ENCODE data around the gene SNAP91. TPM values are rescaled to one million over a fixed set of nuclear protein-coding genes. Genes with fewer than 3 reads are reported as not detected.
A peak's percentile ranks its signal among the peaks of the same experiment; 100 is the strongest.

Gene SNAP91
- total and polyA plus RNA-seq, 2 donors (not counting 1 experiment from before 2014, with no cell fraction given) = not detected

DNA sequence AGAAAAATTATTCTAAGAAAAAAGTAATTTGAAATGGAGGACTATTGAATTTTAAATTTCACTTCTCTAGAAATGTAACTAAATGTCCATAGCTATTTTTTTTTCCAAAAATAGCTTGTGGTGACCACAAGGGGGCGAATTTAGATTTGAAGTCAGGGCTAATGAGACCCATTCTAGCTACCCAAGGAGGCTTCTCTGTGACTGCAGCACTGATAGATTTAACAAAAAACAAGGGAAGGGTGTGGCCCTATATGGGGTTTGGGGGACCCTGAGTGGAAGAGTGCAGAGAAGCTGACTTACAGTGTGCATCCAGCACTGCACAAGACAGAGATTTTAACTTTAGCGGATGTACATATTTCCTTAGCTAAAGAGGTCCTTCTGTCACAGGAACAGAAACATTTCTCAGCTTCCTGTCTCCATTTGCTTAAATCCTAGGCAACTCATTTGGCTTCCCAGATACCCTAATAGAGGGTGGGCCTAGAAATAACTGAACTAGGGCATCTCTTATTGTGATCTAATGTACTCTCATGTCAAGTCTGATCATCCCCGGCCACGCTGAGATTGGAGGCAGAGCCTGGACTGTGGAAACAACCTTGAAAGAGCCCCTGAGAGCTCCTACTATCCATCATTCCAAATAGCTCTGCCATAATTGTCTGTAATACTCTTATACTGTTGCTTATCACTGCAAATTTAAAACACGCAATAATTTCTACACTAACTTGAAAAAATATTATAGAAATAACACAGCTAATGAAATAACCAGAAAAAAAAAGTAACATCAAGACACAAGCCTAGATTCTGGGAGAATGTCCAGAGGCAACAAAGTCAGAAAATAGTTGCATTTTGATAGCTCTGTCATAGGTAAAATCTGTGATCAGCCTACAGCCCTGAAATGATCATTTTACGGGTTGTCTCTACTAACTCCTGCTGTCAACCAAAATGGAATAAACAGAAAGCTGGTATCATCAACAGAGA, 93.6 kb downstream of the SNAP91 start:
- no peak overlapping the region for H3K4me2 ChIP-seq (replicated peaks; ENCODE audit: low read depth, low read length, poor library complexity, severe bottlenecking)
- no peaks in the 10 kb centered on the region for H3K36me3 ChIP-seq (replicated peaks in 1 of 2; ENCODE audit: control extremely low read depth in 1 of 2, control insufficient read depth in 1 of 2, extremely low read depth in 1 of 2, insufficient read depth in 2 of 2, low read length in 1 of 2)
- ChIA-PET CTCF (interaction anchor here (0.6 to 1.9 kb wide), 20 partner anchors 8 to 1710 kb away, joined by 3 to 23 read pairs (median 4); partner anchors contain the start of genes CEP162 and DOP1A), POLR2A (no interaction called here)
- Mint-ChIP-seq H3K27me3 (no peaks in the 10 kb centered on the region), H3K4me1 (no peaks in the 10 kb centered on the region), H3K27ac (no peak overlapping the region), H3K9me3 (ENCODE audit: insufficient read depth) (no peaks in the 10 kb centered on the region), H3K4me3 (no peak overlapping the region)
- no peaks in the 10 kb centered on the region for H4K20me1 ChIP-seq (ENCODE audit: control insufficient read depth, insufficient read depth, low read length, poor library complexity, severe bottlenecking)
- no peaks in the 10 kb centered on the region for H3K9me3 ChIP-seq (ENCODE audit: control extremely low read depth in 1 of 3, control insufficient read depth in 2 of 3, insufficient read depth in 1 of 3, low read length in 2 of 3)
- H3K4me3 ChIP-seq (ENCODE audit: control extremely low read depth in 1 of 5, extremely low read depth in 1 of 5, insufficient read depth in 1 of 5, low read depth in 2 of 5, low read length in 4 of 5) = no peak overlapping the region
- 97% methylated on average over 3 of the region's 6 CpGs for WGBS (ENCODE audit: insufficient coverage)
- H2AFZ ChIP-seq (ENCODE audit: insufficient read depth, low read depth, low read length, poor library complexity, severe bottlenecking) = no peak overlapping the region
- H3K27me3 ChIP-seq (replicated peaks in 1 of 4; ENCODE audit: control extremely low read depth in 1 of 4, control insufficient read depth in 3 of 4, insufficient read depth in 4 of 4, low read length in 3 of 4) = no peaks in the 10 kb centered on the region
- no peaks in the 10 kb centered on the region for H3K4me1 ChIP-seq (ENCODE audit: control insufficient read depth in 2 of 2, insufficient read depth in 2 of 2, low read length in 2 of 2)
- no peak for ATAC-seq (ENCODE audit: low read depth)
- H3K79me2 ChIP-seq (ENCODE audit: control insufficient read depth, insufficient read depth, low read length) = no peaks in the 10 kb centered on the region
- intact Hi-C loops (cut with micrococcal nuclease) = no loop called here
- TF ChIP-seq, protein P1, sequence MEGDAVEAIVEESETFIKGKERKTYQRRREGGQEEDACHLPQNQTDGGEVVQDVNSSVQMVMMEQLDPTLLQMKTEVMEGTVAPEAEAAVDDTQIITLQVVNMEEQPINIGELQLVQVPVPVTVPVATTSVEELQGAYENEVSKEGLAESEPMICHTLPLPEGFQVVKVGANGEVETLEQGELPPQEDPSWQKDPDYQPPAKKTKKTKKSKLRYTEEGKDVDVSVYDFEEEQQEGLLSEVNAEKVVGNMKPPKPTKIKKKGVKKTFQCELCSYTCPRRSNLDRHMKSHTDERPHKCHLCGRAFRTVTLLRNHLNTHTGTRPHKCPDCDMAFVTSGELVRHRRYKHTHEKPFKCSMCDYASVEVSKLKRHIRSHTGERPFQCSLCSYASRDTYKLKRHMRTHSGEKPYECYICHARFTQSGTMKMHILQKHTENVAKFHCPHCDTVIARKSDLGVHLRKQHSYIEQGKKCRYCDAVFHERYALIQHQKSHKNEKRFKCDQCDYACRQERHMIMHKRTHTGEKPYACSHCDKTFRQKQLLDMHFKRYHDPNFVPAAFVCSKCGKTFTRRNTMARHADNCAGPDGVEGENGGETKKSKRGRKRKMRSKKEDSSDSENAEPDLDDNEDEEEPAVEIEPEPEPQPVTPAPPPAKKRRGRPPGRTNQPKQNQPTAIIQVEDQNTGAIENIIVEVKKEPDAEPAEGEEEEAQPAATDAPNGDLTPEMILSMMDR (IDR thresholded peaks at IDR 0.05) = peak; percentile 69
- TF ChIP-seq EZH2 (IDR thresholded peaks at IDR 0.05; ENCODE audit: borderline replicate concordance, insufficient read depth, low read depth, low read length, poor library complexity, severe bottlenecking) = no peak
- peak; percentile 33 for DNase-seq
- no peak overlapping the region for H3K9ac ChIP-seq (ENCODE audit: low read length)
- no peak overlapping the region for H3K27ac ChIP-seq (ENCODE audit: low read length in 2 of 2)

DNA sequence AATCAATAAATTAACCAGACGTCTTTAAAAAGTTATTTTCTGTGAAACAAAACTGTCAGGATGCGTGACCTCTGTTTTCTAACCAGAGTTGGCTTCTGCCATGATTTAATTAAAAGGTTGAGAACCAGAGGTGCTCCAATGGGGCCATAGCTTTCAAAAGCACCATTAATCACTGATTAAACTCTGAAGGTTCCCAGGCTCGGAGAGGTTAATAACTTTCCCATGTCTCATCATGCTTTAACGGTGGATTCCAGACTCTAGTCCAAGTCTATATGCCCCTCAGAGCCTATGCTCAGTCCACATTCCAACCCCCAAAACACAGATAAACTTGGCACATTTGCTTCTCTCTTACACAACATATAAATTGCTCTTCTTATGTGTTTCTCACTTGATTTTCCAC, 95.5 kb downstream of the SNAP91 start:
- Histone ChIP-seq H3K4me3 (ENCODE audit: control extremely low read depth in 1 of 5, extremely low read depth in 1 of 5, insufficient read depth in 1 of 5, low read depth in 2 of 5, low read length in 4 of 5) (no peak overlapping the region), H3K9ac (ENCODE audit: low read length) (no peak overlapping the region), H4K20me1 (ENCODE audit: control insufficient read depth, insufficient read depth, low read length, poor library complexity, severe bottlenecking) (no peaks in the 10 kb centered on the region), H3K4me1 (ENCODE audit: control insufficient read depth in 2 of 2, insufficient read depth in 2 of 2, low read length in 2 of 2) (no peaks in the 10 kb centered on the region), H3K9me3 (ENCODE audit: control extremely low read depth in 1 of 3, control insufficient read depth in 2 of 3, insufficient read depth in 1 of 3, low read length in 2 of 3) (no peaks in the 10 kb centered on the region), H3K4me2 (replicated peaks; ENCODE audit: low read depth, low read length, poor library complexity, severe bottlenecking) (no peak overlapping the region), H3K27me3 (replicated peaks in 1 of 4; ENCODE audit: control extremely low read depth in 1 of 4, control insufficient read depth in 3 of 4, insufficient read depth in 4 of 4, low read length in 3 of 4) (no peaks in the 10 kb centered on the region), H3K36me3 (replicated peaks in 1 of 2; ENCODE audit: control extremely low read depth in 1 of 2, control insufficient read depth in 1 of 2, extremely low read depth in 1 of 2, insufficient read depth in 2 of 2, low read length in 1 of 2) (no peaks in the 10 kb centered on the region), H2AFZ (ENCODE audit: insufficient read depth, low read depth, low read length, poor library complexity, severe bottlenecking) (no peak overlapping the region), H3K27ac (ENCODE audit: low read length in 2 of 2) (no peak overlapping the region), H3K79me2 (ENCODE audit: control insufficient read depth, insufficient read depth, low read length) (no peaks in the 10 kb centered on the region)
- 89% methylated on average over 4 of the region's 4 CpGs for WGBS (ENCODE audit: insufficient coverage)
- H3K4me3 Mint-ChIP-seq = no peak overlapping the region
- no peak for DNase-seq
- TF ChIP-seq, protein P1 (IDR thresholded peaks at IDR 0.05) = no peak
- no peak for TF ChIP-seq EZH2 (IDR thresholded peaks at IDR 0.05; ENCODE audit: borderline replicate concordance, insufficient read depth, low read depth, low read length, poor library complexity, severe bottlenecking)
- H3K9me3 Mint-ChIP-seq (ENCODE audit: insufficient read depth) = no peaks in the 10 kb centered on the region
- no peaks in the 10 kb centered on the region for H3K4me1 Mint-ChIP-seq
- ATAC-seq (ENCODE audit: low read depth) = no peak
- CTCF ChIA-PET = interaction anchor here (0.9 kb wide), 1 partner anchor 8 kb away, joined by 3 read pairs; no protein-coding TSS in a partner anchor
- no peak overlapping the region for H3K27ac Mint-ChIP-seq
- POLR2A ChIA-PET = no interaction called here
- intact Hi-C loops (cut with micrococcal nuclease) = no loop called here
- no peaks in the 10 kb centered on the region for H3K27me3 Mint-ChIP-seq
